Calu3 (cell line): ENCODE data around the gene PTPRN2. TPM values are rescaled to one million over a fixed set of nuclear protein-coding genes. Genes with fewer than 3 reads are reported as not detected.

Source experiments
- BruUV-seq: library from RNA; stranded (reverse); fragments of 400-500 nt; replicated peaks from 2 replicates; lab custom pipeline; 2021; lab: Mats Ljungman, UMichigan
- CTCF ChIA-PET: fragments of 300-600 bp; sonication (Branson Sonifier 250); formaldehyde crosslinking; loops from one replicate; lab custom pipeline; 2022; ENCODE audit warnings: antibody characterized with exemption; lab: Charles Lee
- DNase-seq: peaks from one replicate; pipeline ENCODE4 v3.0.0; 2022
- H3K27ac Mint-ChIP-seq: one replicate; pipeline ENCODE4 v1.8.0; 2022; ENCODE audit warnings: mixed read lengths; ENCODE audit not compliant: unreplicated experiment
- H3K27me3 Mint-ChIP-seq: one replicate; pipeline ENCODE4 v1.8.0; 2022; ENCODE audit warnings: mixed read lengths; ENCODE audit not compliant: unreplicated experiment
- H3K36me3 Mint-ChIP-seq: one replicate; pipeline ENCODE4 v1.8.0; 2022; ENCODE audit warnings: mild to moderate bottlenecking, moderate library complexity, mixed read lengths; ENCODE audit not compliant: insufficient read depth, unreplicated experiment
- H3K4me1 Mint-ChIP-seq: one replicate; pipeline ENCODE4 v1.8.0; 2022; ENCODE audit warnings: mild to moderate bottlenecking, low read depth, mixed read lengths; ENCODE audit not compliant: unreplicated experiment
- H3K4me3 Mint-ChIP-seq: one replicate; pipeline ENCODE4 v1.8.0; 2022; ENCODE audit warnings: mild to moderate bottlenecking, low read depth, moderate library complexity, mixed read lengths; ENCODE audit not compliant: unreplicated experiment
- H3K9me3 Mint-ChIP-seq: one replicate; pipeline ENCODE4 v1.8.0; 2022; ENCODE audit warnings: low read depth, mixed read lengths; ENCODE audit not compliant: unreplicated experiment
- intact Hi-C: fragments of 100-400 bp; cut with micrococcal nuclease; formaldehyde crosslinking; loops from one replicate; pipeline ENCODE4 v1.10.0; 2022; ENCODE audit not compliant: unreplicated experiment
- total RNA-seq: library from RNA; stranded (reverse); gene quantifications from 2 replicates; pipeline ENCODE4 v1.2.3, GENCODE V29; 2022
- TF ChIP-seq, protein P1 (sequence below): fragments of 200-600 bp; IDR thresholded peaks from one replicate; pipeline ENCODE4 v1.8.0; 2022; ENCODE audit warnings: antibody characterized with exemption; ENCODE audit not compliant: unreplicated experiment

The PTPRN2 gene
- total RNA-seq, 1 experiment from 2014 or later = 2.0 TPM

DNA sequence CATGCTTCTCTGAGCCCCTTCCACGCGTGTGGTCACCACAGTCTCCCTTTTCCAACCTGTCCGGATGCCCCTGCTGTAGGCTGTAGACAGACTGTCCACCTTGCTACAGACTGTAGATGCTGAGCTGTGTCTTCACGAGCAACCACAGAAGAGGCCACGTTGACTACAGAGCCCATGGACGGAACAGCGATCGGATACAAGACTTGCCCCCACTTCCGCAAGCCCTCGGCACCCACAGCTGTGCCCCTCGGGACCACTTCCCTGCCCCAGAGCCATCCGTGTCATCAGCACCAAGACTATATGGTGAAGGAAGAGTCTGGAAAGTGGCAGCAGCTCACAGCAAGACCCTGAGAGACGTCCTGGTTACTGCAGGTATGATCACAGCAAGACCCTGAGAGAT lies 759.4 kb downstream of the PTPRN2 start:
- Mint-ChIP-seq H3K27me3 (no peaks in the 10 kb centered on the region), H3K27ac (no peak overlapping the region), H3K9me3 (peaks cover 5% of the 10 kb centered on the region), H3K4me3 (no peak overlapping the region), H3K4me1 (no peaks in the 10 kb centered on the region), H3K36me3 (no peaks in the 10 kb centered on the region)
- intact Hi-C loops = no loop called here
- no peak for DNase-seq
- TF ChIP-seq, protein P1, sequence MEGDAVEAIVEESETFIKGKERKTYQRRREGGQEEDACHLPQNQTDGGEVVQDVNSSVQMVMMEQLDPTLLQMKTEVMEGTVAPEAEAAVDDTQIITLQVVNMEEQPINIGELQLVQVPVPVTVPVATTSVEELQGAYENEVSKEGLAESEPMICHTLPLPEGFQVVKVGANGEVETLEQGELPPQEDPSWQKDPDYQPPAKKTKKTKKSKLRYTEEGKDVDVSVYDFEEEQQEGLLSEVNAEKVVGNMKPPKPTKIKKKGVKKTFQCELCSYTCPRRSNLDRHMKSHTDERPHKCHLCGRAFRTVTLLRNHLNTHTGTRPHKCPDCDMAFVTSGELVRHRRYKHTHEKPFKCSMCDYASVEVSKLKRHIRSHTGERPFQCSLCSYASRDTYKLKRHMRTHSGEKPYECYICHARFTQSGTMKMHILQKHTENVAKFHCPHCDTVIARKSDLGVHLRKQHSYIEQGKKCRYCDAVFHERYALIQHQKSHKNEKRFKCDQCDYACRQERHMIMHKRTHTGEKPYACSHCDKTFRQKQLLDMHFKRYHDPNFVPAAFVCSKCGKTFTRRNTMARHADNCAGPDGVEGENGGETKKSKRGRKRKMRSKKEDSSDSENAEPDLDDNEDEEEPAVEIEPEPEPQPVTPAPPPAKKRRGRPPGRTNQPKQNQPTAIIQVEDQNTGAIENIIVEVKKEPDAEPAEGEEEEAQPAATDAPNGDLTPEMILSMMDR = no peak
- BruUV-seq = no TSS peak
- CTCF ChIA-PET = no interaction called here

DNA sequence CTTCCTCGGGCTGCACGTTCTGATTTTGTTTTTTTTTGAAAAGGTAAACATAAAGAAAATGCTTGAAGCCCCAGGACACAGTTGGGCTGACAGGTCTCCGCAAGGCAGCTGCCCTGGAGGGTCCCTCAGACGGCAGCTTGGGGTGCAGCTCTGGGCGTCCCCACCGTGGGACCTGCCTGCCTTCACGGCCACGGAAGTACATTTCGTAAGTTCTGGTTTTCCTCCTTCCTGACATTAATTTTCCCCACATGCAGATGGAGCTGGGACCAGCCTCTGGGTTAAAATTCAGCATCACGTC lies 759.8 kb downstream of the PTPRN2 start:
- Mint-ChIP-seq H3K27me3 (no peaks in the 10 kb centered on the region), H3K4me3 (no peak overlapping the region), H3K9me3 (peaks cover 5% of the 10 kb centered on the region), H3K4me1 (no peaks in the 10 kb centered on the region), H3K27ac (no peak overlapping the region), H3K36me3 (no peaks in the 10 kb centered on the region)
- intact Hi-C loops = no loop called here
- no TSS peak for BruUV-seq
- TF ChIP-seq, protein P1 = no peak
- no peak for DNase-seq
- CTCF ChIA-PET = no interaction called here

DNA sequence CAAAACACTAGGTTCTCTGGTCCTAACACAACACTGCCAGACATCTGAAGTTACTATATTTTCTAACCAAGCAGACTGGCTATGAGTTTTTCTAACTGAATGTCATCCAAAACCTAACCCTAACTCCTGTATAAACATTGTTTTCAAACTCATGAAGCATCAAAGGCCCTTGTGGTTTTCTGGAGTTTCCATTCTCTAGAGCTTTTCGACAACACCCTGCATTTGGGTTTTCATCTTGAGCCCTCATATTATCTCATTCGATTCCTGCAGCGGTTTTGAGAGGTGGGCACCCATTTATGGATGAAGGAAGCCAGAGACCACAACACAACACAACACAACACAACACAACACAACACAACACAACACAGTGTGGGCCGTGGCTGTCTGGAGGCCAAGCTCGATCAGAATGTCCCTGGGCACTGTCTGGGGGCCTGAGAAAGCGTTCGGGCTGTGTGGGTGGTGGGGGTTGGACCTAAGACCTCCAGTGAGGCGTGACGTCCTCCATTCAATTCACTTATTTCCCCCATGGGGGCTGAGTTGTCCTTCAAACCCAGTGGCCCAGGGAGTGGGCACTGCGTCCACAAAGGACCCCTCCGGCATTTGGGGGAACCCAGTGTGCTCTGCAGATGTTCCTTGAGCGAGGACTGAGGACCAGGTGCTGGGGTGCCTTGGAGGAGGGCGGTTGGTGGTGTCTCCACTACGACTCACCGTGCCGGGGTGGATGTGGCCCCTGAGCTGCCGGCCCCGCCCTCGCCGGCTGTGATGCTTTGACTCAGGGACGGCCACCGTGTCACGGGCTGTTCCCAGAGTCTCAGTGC lies 760.4 kb downstream of the PTPRN2 start:
- no peak for DNase-seq
- H3K27me3 Mint-ChIP-seq = no peaks in the 10 kb centered on the region
- no peak overlapping the region for H3K4me3 Mint-ChIP-seq
- CTCF ChIA-PET = no interaction called here
- BruUV-seq = no TSS peak
- intact Hi-C loops = no loop called here
- H3K9me3 Mint-ChIP-seq = peaks cover 5% of the 10 kb centered on the region
- TF ChIP-seq, protein P1 = no peak
- H3K4me1 Mint-ChIP-seq = no peaks in the 10 kb centered on the region
- no peak overlapping the region for H3K27ac Mint-ChIP-seq
- no peaks in the 10 kb centered on the region for H3K36me3 Mint-ChIP-seq

DNA sequence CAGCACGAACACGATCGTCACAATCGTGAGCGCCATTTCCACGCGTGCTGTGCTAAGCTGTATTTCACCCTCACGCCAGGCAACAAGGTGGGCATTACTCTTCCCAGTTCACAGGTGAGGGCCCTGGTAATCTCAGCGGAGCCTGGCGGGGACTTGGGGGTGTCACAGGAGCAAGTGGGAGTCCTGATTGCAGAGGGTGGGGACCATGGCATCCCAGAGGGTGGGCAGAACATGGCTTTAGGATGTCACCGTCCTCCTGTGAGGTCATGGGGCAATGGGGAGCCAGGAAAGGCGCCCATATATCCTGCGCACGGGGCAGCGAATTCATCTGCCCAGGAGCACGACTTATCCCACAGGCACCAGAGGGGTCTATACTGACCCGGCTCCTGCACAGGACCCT lies 761.1 kb downstream of the PTPRN2 start:
- CTCF ChIA-PET = no interaction called here
- intact Hi-C loops = no loop called here
- no peak for DNase-seq
- Mint-ChIP-seq H3K27me3 (no peaks in the 10 kb centered on the region), H3K4me1 (no peaks in the 10 kb centered on the region), H3K36me3 (no peaks in the 10 kb centered on the region), H3K27ac (no peak overlapping the region), H3K9me3 (peaks cover 5% of the 10 kb centered on the region), H3K4me3 (no peak overlapping the region)
- TF ChIP-seq, protein P1 = no peak
- no TSS peak for BruUV-seq
